ENCODE data around the gene TKT. TPM values are rescaled to one million over a fixed set of nuclear protein-coding genes. Genes with fewer than 3 reads are reported as not detected.

TKT gene, protein sequence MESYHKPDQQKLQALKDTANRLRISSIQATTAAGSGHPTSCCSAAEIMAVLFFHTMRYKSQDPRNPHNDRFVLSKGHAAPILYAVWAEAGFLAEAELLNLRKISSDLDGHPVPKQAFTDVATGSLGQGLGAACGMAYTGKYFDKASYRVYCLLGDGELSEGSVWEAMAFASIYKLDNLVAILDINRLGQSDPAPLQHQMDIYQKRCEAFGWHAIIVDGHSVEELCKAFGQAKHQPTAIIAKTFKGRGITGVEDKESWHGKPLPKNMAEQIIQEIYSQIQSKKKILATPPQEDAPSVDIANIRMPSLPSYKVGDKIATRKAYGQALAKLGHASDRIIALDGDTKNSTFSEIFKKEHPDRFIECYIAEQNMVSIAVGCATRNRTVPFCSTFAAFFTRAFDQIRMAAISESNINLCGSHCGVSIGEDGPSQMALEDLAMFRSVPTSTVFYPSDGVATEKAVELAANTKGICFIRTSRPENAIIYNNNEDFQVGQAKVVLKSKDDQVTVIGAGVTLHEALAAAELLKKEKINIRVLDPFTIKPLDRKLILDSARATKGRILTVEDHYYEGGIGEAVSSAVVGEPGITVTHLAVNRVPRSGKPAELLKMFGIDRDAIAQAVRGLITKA
- total RNA-seq (100 to 1,000 TPM in 1 of 2 experiments, 10 to 100 TPM in 1; 91.5 to 103 TPM), total RNA-seq (71.5 to 377 (median 125) reads per million in 172 experiments)
- 166 TPM for polyA plus RNA-seq (2013, experiment 1 of 2)
- polyA plus RNA-seq (2013, experiment 2 of 2), result 179 TPM

DNA sequence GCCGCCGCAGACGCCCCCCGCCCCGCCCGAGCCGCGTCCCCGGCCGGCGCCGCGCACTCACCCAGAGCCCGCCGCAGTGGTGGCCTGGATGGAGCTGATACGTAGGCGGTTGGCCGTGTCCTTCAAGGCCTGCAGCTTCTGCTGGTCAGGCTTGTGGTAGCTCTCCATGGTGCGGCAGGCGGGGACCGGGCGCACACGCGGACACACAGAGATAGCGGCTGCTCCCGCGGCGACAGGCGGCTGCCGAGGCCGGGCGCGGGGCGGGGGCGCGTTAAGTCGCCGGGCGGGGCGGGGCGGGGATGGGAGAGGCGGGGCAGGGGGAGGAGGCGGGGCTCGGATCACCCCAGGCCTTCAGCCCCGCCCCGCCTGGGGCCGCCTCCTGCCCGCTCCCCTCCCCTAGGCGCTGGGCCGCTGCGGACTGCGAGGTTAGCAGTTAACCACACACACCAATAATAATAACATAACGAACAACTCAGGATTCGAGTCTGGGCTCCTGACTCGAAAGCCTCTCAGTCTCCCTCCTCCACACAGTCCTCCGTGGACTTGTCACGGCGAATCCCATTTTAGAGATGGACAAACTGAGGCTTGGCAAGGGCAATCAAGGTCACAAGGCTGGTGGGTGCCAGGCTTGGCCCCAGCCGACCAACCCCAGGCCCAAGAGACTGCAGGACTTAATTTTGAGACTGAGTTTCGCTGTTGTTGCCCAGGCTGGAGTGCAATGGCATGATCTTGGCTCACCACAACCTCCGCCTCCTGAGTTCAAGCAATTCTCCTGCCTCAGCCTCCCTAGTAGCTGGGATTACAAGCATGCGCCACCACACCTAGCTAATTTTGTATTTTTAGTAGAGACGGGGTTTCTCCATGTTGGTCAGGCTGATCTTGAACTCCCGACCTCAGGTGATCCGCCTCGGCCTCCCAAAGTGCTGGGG, at the start of gene TKT:
Gene TKT (minus strand): TSS at position 248 of the 929 bp plus-strand sequence. CDS start 80 bp downstream, at position 168.
- peak; percentile 82 for ATAC-seq (ENCODE audit: poor library complexity)
- CTCF ChIA-PET, result no interaction called here
- H3K27ac Mint-ChIP-seq, result peak within 1 kb of the TSS; percentile 80
- H3K36me3 Mint-ChIP-seq (ENCODE audit: low read depth), result peaks cover 8% of the 10 kb centered on the region
- peaks cover 39% of the 10 kb centered on the region for H3K4me1 Mint-ChIP-seq (ENCODE audit: low read depth)
- H3K4me3 Mint-ChIP-seq, result peak within 1 kb of the TSS; percentile 92
- peak; percentile 62 to 93 (median 76) for DNase-seq
- H3K36me3 ChIP-seq (ENCODE audit: insufficient read depth, low read length), result no peaks in the 10 kb centered on the region
- H3K9me3 Mint-ChIP-seq, result no peaks in the 10 kb centered on the region
- H3K4me3 ChIP-seq (ENCODE audit: low read length), result peak within 1 kb of the TSS; percentile 70
- intact Hi-C loops (cut with DNase I, micrococcal nuclease), result loop anchor here in 1 of 2 experiments (1.0 to 10.0 kb wide), 5 partner anchors 91 to 626 kb away; partner anchors contain the start of genes ACTR8, DCP1A, RFT1 and STIMATE
- POLR2A ChIA-PET, result interaction anchor here (0.8 to 2.9 kb wide), 3 partner anchors 19 to 155 kb away, joined by 3 to 18 read pairs (median 14); partner anchors contain the start of gene DCP1A
- peaks cover 44% of the 10 kb centered on the region for H3K4me1 ChIP-seq (ENCODE audit: insufficient read depth, low read length)
- no peaks in the 10 kb centered on the region for H3K9me3 ChIP-seq (ENCODE audit: control insufficient read depth in 1 of 2, insufficient read depth in 1 of 2, low read length in 2 of 2)
- no peaks in the 10 kb centered on the region for H3K27me3 ChIP-seq (ENCODE audit: control insufficient read depth in 1 of 2, insufficient read depth in 2 of 2, low read length in 2 of 2)
- no peaks in the 10 kb centered on the region for H3K27me3 Mint-ChIP-seq
- H3K27ac ChIP-seq (ENCODE audit: low read depth in 1 of 2, low read length in 2 of 2), result peak within 1 kb of the TSS in 1 of 2 donors; percentile 13
- TF ChIP-seq, protein P1, sequence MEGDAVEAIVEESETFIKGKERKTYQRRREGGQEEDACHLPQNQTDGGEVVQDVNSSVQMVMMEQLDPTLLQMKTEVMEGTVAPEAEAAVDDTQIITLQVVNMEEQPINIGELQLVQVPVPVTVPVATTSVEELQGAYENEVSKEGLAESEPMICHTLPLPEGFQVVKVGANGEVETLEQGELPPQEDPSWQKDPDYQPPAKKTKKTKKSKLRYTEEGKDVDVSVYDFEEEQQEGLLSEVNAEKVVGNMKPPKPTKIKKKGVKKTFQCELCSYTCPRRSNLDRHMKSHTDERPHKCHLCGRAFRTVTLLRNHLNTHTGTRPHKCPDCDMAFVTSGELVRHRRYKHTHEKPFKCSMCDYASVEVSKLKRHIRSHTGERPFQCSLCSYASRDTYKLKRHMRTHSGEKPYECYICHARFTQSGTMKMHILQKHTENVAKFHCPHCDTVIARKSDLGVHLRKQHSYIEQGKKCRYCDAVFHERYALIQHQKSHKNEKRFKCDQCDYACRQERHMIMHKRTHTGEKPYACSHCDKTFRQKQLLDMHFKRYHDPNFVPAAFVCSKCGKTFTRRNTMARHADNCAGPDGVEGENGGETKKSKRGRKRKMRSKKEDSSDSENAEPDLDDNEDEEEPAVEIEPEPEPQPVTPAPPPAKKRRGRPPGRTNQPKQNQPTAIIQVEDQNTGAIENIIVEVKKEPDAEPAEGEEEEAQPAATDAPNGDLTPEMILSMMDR (IDR thresholded peaks at IDR 0.05), result no peak

DNA sequence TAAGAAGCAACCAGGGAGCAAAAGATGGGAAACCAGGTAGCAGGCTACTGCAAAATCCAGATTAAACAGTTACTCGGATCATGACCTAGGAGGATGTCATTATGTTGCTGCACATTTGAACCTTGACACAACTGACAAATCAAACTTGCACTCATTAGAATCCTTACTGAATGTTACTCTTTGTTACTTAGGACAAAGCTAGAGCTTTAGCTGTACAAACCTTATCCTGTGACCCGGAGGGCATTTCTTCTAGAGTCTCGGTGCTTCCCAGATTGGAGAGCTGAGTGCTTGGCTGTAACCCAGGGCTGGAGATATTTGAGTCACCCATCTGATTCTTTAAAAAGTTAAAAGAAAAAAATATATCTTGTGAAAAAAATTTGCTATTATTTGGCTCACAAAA, 48.1 kb upstream of the TKT start:
- POLR2A ChIA-PET, result no interaction called here
- CTCF ChIA-PET, result no interaction called here
- Mint-ChIP-seq H3K4me3 (no peak overlapping the region), H3K27ac (no peak overlapping the region), H3K36me3 (ENCODE audit: low read depth) (peaks cover 59% of the 10 kb centered on the region), H3K9me3 (no peaks in the 10 kb centered on the region), H3K27me3 (no peaks in the 10 kb centered on the region), H3K4me1 (ENCODE audit: low read depth) (peaks cover 6% of the 10 kb centered on the region)
- no peaks in the 10 kb centered on the region for H3K27me3 ChIP-seq (ENCODE audit: control insufficient read depth in 1 of 2, insufficient read depth in 2 of 2, low read length in 2 of 2)
- intact Hi-C loops (cut with DNase I, micrococcal nuclease), result no loop called here
- H3K4me3 ChIP-seq (ENCODE audit: low read length), result no peak overlapping the region
- H3K9me3 ChIP-seq (ENCODE audit: control insufficient read depth in 1 of 2, insufficient read depth in 1 of 2, low read length in 2 of 2), result no peaks in the 10 kb centered on the region
- H3K4me1 ChIP-seq (ENCODE audit: insufficient read depth, low read length), result no peaks in the 10 kb centered on the region
- no peak overlapping the region for H3K27ac ChIP-seq (ENCODE audit: low read depth in 1 of 2, low read length in 2 of 2)
- ATAC-seq (ENCODE audit: poor library complexity) (no peak), DNase-seq (no peak)
- peaks cover 41% of the 10 kb centered on the region for H3K36me3 ChIP-seq (ENCODE audit: insufficient read depth, low read length)
- TF ChIP-seq, protein P1 (IDR thresholded peaks at IDR 0.05), result no peak

DNA sequence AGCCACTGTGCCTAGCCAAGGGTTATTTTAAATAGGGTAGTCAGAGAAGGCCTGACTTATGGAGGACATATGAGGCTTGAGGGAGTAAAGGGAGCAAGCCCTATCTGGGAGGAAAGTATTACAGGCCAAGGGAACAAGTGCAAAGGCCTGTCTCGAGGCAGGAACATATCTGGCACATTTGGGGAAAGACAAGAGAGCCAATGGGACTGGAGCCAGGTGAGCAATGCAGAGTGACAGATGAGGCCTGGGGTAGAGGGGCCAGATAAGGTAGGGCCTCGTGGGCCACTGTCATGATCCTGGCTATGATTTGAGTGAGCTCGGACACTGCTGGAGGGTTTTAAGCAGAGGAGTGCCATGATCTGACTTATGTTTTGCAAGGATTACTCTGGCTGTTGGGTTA, 47.7 kb upstream of the TKT start:
- Mint-ChIP-seq H3K9me3 (no peaks in the 10 kb centered on the region), H3K36me3 (ENCODE audit: low read depth) (peaks cover 63% of the 10 kb centered on the region), H3K27ac (no peak overlapping the region), H3K27me3 (no peaks in the 10 kb centered on the region), H3K4me3 (no peak overlapping the region), H3K4me1 (ENCODE audit: low read depth) (peaks cover 6% of the 10 kb centered on the region)
- no peak overlapping the region for H3K4me3 ChIP-seq (ENCODE audit: low read length)
- no peak overlapping the region for H3K27ac ChIP-seq (ENCODE audit: low read depth in 1 of 2, low read length in 2 of 2)
- H3K4me1 ChIP-seq (ENCODE audit: insufficient read depth, low read length), result no peaks in the 10 kb centered on the region
- peaks cover 41% of the 10 kb centered on the region for H3K36me3 ChIP-seq (ENCODE audit: insufficient read depth, low read length)
- intact Hi-C loops (cut with DNase I, micrococcal nuclease), result no loop called here
- ChIA-PET CTCF (no interaction called here), POLR2A (no interaction called here)
- no peaks in the 10 kb centered on the region for H3K9me3 ChIP-seq (ENCODE audit: control insufficient read depth in 1 of 2, insufficient read depth in 1 of 2, low read length in 2 of 2)
- no peak for ATAC-seq (ENCODE audit: poor library complexity)
- no peaks in the 10 kb centered on the region for H3K27me3 ChIP-seq (ENCODE audit: control insufficient read depth in 1 of 2, insufficient read depth in 2 of 2, low read length in 2 of 2)
- no peak for DNase-seq
- TF ChIP-seq, protein P1 (IDR thresholded peaks at IDR 0.05), result no peak

Measured in CD4-positive, alpha-beta T cell (primary cell).